ENCODE data around the gene HDAC5. TPM values are rescaled to one million over a fixed set of nuclear protein-coding genes. Genes with fewer than 3 reads are reported as not detected.

The HDAC5 gene
- 27.3 and 48.3 TPM in 2 replicates for total RNA-seq

DNA sequence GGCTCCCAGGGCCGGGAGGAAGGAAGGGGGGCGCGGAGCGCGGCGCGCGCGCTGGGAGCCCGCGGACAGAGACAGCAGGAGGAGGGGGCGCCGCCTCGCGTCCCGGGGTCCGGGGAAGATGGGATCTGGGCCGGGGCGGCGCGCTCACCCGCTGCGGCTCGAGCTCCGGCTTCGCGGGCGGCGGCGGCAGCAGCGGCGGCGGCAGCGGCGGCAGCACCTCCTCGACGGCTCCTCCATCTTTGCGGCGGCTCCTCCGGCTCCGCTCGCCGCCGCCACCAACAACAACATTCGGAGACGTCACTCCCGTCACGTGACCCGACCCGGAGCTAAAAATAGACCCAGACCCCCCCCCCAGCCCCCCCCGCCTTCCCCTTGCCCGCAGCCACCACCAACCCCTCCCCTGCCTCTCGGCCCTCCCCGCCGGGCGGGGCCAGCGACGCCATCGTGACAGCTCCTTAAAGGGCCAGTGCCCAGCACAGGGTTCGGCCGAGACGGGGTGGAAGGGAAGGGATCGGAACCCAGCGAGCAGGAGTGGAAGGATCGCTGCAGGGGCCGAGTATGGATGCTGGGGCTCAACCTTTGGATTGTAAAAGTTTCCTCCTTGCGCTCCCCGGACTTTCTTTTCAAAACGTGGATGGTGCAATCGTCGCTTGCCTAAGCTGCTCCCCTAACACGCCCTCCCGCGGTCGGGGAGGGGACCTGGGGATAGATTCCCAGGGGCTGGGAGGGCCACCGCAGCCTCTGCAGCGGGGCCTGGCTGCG, at the start of gene HDAC5:
HDAC5 (minus strand) TSS at position 286 of the 762 bp plus-strand sequence. CDS start 6,126 bp downstream, outside the sequence.

DNA sequence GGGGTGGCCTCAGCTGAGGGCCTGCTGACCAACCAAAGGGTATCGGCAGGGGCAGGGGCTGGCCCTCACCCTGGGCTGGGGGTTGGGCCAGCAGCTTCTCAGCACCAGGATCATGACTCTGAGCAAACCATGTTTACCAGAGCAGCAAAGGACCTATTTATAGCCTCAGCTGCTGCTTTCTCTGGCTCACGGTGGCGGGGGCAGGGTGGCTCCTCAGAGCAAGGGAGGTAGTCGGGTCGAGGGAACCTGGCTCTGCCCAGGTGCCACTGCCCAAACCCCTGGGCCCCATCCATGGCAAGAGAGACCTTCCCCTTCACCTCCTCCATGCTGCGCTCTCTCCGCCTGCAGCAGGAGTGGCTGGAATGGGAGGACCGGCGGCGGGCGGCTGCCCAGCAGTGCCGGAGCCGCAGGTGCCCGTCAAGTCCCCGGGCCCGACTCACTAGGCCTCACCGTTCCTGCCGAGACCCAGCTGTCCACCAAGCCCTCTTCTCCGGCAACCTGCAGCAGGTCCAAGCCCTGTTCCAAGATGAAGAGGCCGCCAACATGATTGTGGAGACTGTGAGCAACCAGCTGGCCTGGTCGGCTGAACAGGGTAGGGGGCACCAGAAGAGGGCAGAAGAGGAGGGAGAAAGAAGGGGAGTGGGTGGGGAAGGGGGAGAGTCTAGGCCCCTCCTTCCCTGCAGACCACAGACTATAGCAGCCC, 47.2 kb upstream of the HDAC5 start, which contains the start of gene ASB16:
ASB16 (plus strand) TSS at position 206 of the 703 bp plus-strand sequence; CDS start at position 292, 86 bp downstream.

GRCh38 chr17:44070455-44071197, 52.8 kb downstream of the HDAC5 start, which contains the start of gene G6PC3:
TSS of gene G6PC3 (plus strand) at chr17:44070735. CDS start at chr17:44070966, 231 bp downstream.

DNA sequence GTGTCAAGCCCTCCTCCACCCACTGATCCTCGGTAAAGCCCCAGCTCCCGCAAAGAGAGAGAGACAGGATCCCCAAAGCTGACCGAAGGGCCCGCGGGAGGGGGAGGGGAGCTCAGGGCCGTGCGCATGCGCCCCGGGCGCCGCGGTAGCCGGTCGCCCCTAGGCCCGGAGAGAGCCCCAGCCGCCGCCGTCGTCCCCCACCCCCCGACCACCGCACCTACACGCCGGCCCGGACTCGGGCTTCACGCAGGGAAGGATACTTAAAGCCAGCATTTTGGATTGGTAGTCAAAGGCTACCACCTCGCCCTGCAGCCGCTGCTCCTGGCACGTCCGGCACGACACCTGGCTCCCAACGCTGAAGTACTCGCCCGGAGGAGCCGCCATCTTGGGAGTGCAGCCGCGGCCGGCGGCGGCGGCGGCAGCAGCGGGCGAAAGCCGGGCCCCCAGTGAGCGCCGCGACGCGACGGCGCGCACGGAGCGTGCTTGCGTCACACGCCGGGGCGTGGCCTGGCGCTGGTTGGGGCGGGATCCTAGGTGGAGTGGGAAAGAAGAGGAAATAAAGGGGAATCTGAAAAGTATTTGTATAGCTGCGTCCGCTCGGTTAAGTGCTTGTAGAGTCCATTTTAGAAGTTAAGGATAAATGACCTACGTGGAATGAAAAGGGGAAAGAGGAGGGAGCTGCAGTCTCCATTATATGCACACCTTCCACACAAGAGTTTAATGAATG, 57.1 kb downstream of the HDAC5 start, which contains the start of gene LSM12:
LSM12 (minus strand) TSS at position 468 of the 727 bp plus-strand sequence; CDS start at position 384, 84 bp downstream.

Other genes with a start within 250 kb of the HDAC5 start
- gene MPP2, start 216.1 kb downstream of the HDAC5 start, total RNA-seq: 7.9 and 8.3 TPM in 2 replicates
- not detected in 2 replicates for gene PPY, start 181.2 kb downstream of the HDAC5 start, total RNA-seq
- 0.09 TPM in 1 of 2 replicates, not detected in the other for gene PYY, start 169.7 kb downstream of the HDAC5 start, total RNA-seq
- gene NAGS, start 119.0 kb downstream of the HDAC5 start, total RNA-seq: 1.5 and 6.1 TPM in 2 replicates
- gene TMEM101, start 108.7 kb downstream of the HDAC5 start, total RNA-seq: 43.0 and 80.5 TPM in 2 replicates
- 26.1 and 44.3 TPM in 2 replicates for gene LSM12, start 57.0 kb downstream of the HDAC5 start, total RNA-seq
- 22.0 and 27.1 TPM in 2 replicates for gene G6PC3, start 52.9 kb downstream of the HDAC5 start, total RNA-seq
- gene HROB, start 18.3 kb upstream of the HDAC5 start, total RNA-seq: under 0.01 and 1.4 TPM in 2 replicates
- 0.09 TPM in 1 of 2 replicates, not detected in the other for gene ASB16, start 47.1 kb upstream of the HDAC5 start, total RNA-seq
- 24.5 and 26.4 TPM in 2 replicates for gene TMUB2, start 63.3 kb upstream of the HDAC5 start, total RNA-seq
- gene ATXN7L3, start 76.2 kb upstream of the HDAC5 start, total RNA-seq: 37.7 and 49.5 TPM in 2 replicates
- gene UBTF, start 96.0 kb upstream of the HDAC5 start, total RNA-seq: 34.1 and 41.9 TPM in 2 replicates
- not detected in 2 replicates for gene SLC4A1, start 144.5 kb upstream of the HDAC5 start, total RNA-seq
- gene RUNDC3A, start 185.0 kb upstream of the HDAC5 start, total RNA-seq: 0.09 and 0.59 TPM in 2 replicates
- 63.0 and 87.0 TPM in 2 replicates for gene SLC25A39, start 201.2 kb upstream of the HDAC5 start, total RNA-seq
- gene GRN, start 221.7 kb upstream of the HDAC5 start, total RNA-seq: 292 and 344 TPM in 2 replicates
- gene FAM171A2, start 240.2 kb upstream of the HDAC5 start, total RNA-seq: 3.4 and 4.2 TPM in 2 replicates

Measured in smooth muscle cell of the umbilical artery (primary cell).